A673 (cell line): ENCODE data around the gene PDHA1. TPM values are rescaled to one million over a fixed set of nuclear protein-coding genes. Genes with fewer than 3 reads are reported as not detected.

Experiments used
- BruUV-seq: library from RNA; stranded (reverse); fragments of 400-500 nt; replicated peaks from 2 replicates; lab custom pipeline; 2021; lab: Mats Ljungman, UMichigan
- CTCF ChIA-PET: fragments of 300-600 bp; sonication (Branson Sonifier 250); formaldehyde crosslinking; loops from one replicate; lab custom pipeline; 2022; ENCODE audit warnings: antibody characterized with exemption; lab: Charles Lee
- POLR2A ChIA-PET: fragments of 300-600 bp; sonication (Branson Sonifier 250); formaldehyde crosslinking; loops from one replicate; lab custom pipeline; 2022; ENCODE audit warnings: antibody characterized with exemption; ENCODE audit not compliant: low non-redundant PET; lab: Charles Lee
- DNase-seq: peaks from one replicate; pipeline ENCODE4 v3.0.0-alpha.2; 2015; ENCODE audit warnings: low spot score
- H3K27ac ChIP-seq: fragments of 200-600 bp; sonication (generic); 2 replicates; pipeline ENCODE4 v1.5.1; 2016; ENCODE audit warnings: mixed run types, low read depth, mild to moderate bottlenecking, mixed read lengths, antibody characterized with exemption, low read length; ENCODE audit not compliant: poor library complexity, severe bottlenecking
- H3K27me3 ChIP-seq: fragments of 200-600 bp; sonication (generic); replicated peaks from 2 replicates; pipeline ENCODE4 v1.6.1; 2017; ENCODE audit warnings: mixed run types, low read depth, mild to moderate bottlenecking, mixed read lengths, antibody characterized with exemption, low read length; ENCODE audit not compliant: insufficient read depth, poor library complexity
- H3K36me3 ChIP-seq: fragments of 200-600 bp; sonication (generic); 2 replicates; pipeline ENCODE4 v1.6.1; 2016; ENCODE audit warnings: mixed run types, mild to moderate bottlenecking, mixed read lengths, antibody characterized with exemption, low read length; ENCODE audit not compliant: insufficient read depth, poor library complexity, severe bottlenecking
- H3K4me1 ChIP-seq: fragments of 200-600 bp; sonication (generic); 2 replicates; pipeline ENCODE4 v1.6.1; 2017; ENCODE audit warnings: mixed run types, mild to moderate bottlenecking, mixed read lengths, antibody characterized with exemption, low read length; ENCODE audit not compliant: insufficient read depth, poor library complexity, severe bottlenecking
- H3K4me3 ChIP-seq: fragments of 200-600 bp; sonication (generic); 2 replicates; pipeline ENCODE4 v1.5.1; 2016; ENCODE audit warnings: low read depth, mixed run types, mild to moderate bottlenecking, mixed read lengths, low read length; ENCODE audit not compliant: poor library complexity, severe bottlenecking
- H3K9me3 ChIP-seq: fragments of 200-600 bp; sonication (generic); 2 replicates; pipeline ENCODE4 v1.6.1; 2016; ENCODE audit warnings: mixed run types, low read depth, mild to moderate bottlenecking, mixed read lengths, antibody characterized with exemption, low read length; ENCODE audit not compliant: poor library complexity, severe bottlenecking
- EZH2 ChIP-seq: fragments of 200-600 bp; sonication (generic); IDR thresholded peaks from 2 replicates; pipeline ENCODE4 v1.6.1; 2017; ENCODE audit warnings: borderline replicate concordance, low read depth, mild to moderate bottlenecking, mixed read lengths, antibody characterized with exemption, low read length; ENCODE audit not compliant: poor library complexity, severe bottlenecking
- intact Hi-C: fragments of 100-400 bp; cut with micrococcal nuclease; formaldehyde crosslinking; loops from one replicate; pipeline ENCODE4 v1.10.0; 2022; ENCODE audit not compliant: unreplicated experiment
- total RNA-seq: library from RNA; stranded (reverse); gene quantifications from 2 replicates; pipeline ENCODE4 v1.2.3, GENCODE V29; 2021
- TF ChIP-seq, protein P1 (sequence below): fragments of 300-800, 200-600 bp; sonication (generic); conservative IDR thresholded peaks from 2 replicates; pipeline ENCODE4 v1.5.1; 2017; ENCODE audit warnings: low read depth, mild to moderate bottlenecking, antibody characterized with exemption, low read length, moderate library complexity, mixed read lengths

The PDHA1 gene
- total RNA-seq, 1 experiment from 2014 or later = 350 TPM

DNA sequence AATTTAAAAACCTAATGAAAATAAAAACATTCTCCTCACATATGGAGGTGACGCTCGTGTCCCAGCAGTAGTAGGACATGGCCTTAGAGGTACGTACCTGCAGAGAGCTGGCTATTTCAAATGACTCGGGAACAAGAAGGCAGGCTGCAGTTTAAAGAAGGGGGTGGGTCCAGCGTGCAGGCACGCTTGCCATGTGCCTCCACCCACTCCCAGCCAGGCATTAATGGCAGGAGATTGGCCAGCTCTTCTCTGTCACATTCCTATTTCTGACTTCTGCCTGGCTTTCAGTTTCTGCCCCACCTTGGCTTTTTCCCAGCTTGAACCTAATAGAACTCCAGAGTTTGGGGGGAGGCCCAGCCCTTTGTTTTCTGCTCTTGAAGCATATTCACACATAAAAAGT lies 17.2 kb downstream of the PDHA1 start:
- no peak overlapping the region for H3K4me3 ChIP-seq
- no peak overlapping the region for H3K27ac ChIP-seq
- BruUV-seq = no TSS peak
- no peak for DNase-seq
- ChIA-PET CTCF (no interaction called here), POLR2A (no interaction called here)
- no peaks in the 10 kb centered on the region for H3K4me1 ChIP-seq
- TF ChIP-seq EZH2 = no peak
- TF ChIP-seq, protein P1, sequence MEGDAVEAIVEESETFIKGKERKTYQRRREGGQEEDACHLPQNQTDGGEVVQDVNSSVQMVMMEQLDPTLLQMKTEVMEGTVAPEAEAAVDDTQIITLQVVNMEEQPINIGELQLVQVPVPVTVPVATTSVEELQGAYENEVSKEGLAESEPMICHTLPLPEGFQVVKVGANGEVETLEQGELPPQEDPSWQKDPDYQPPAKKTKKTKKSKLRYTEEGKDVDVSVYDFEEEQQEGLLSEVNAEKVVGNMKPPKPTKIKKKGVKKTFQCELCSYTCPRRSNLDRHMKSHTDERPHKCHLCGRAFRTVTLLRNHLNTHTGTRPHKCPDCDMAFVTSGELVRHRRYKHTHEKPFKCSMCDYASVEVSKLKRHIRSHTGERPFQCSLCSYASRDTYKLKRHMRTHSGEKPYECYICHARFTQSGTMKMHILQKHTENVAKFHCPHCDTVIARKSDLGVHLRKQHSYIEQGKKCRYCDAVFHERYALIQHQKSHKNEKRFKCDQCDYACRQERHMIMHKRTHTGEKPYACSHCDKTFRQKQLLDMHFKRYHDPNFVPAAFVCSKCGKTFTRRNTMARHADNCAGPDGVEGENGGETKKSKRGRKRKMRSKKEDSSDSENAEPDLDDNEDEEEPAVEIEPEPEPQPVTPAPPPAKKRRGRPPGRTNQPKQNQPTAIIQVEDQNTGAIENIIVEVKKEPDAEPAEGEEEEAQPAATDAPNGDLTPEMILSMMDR = no peak
- intact Hi-C loops = no loop called here
- H3K9me3 ChIP-seq = no peaks in the 10 kb centered on the region
- peaks cover 32% of the 10 kb centered on the region for H3K36me3 ChIP-seq
- peaks cover 4% of the 10 kb centered on the region for H3K27me3 ChIP-seq

- BruUV-seq = no TSS peak
- CTCF ChIA-PET = no interaction called here
- TF ChIP-seq, protein P1 = no peak
- TF ChIP-seq EZH2 = no peak
- Histone ChIP-seq H3K4me1 (no peaks in the 10 kb centered on the region), H3K27me3 (peaks cover 4% of the 10 kb centered on the region), H3K9me3 (no peaks in the 10 kb centered on the region), H3K27ac (no peak overlapping the region), H3K36me3 (peaks cover 27% of the 10 kb centered on the region), H3K4me3 (no peak overlapping the region)
- intact Hi-C loops = no loop called here
- DNase-seq = no peak
- POLR2A ChIA-PET = no interaction called here
Measured at GRCh38 chrX:19361701-19362100, 18.0 kb downstream of the PDHA1 start.

DNA sequence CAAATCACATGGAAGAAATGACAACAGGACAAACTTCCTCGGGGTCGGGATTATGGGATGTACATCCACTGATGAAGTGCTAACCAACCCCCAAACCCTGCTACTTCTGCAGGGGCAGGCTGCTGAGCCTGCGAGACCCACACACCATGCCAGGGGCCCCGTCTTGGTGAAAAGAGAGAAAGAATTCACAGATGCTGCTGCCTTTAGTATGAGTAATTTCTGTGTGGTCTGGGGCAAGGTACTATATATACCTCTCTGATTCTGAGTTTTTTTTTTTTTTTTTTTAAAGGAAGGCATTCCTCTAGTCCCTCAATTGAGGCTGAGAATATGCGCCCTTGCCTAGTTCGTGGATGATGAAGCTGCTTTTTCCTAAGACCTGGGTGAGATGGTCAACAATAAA lies 24.8 kb downstream of the PDHA1 start:
- Histone ChIP-seq H3K27ac (no peak overlapping the region), H3K9me3 (no peaks in the 10 kb centered on the region), H3K4me1 (no peaks in the 10 kb centered on the region), H3K36me3 (peaks cover under 1% of the 10 kb centered on the region), H3K4me3 (no peak overlapping the region), H3K27me3 (no peaks in the 10 kb centered on the region)
- no peak for TF ChIP-seq EZH2
- TF ChIP-seq, protein P1 = no peak
- BruUV-seq = no TSS peak
- POLR2A ChIA-PET = no interaction called here
- CTCF ChIA-PET = no interaction called here
- DNase-seq = no peak
- intact Hi-C loops = no loop called here
